Fibroblast of lung (primary cell): Measurements from ENCODE around the gene MPPE1.

Experiments used
- CTCF ChIP-seq, 2 donors: IDR thresholded peaks in 1 of 2; conservative IDR thresholded peaks in 1 of 2; 1 replicate in 1 of 2; 2 replicates in 1 of 2; pipeline ENCODE4 v1.5.1; 2011 to 2012; ENCODE audit warnings: low read length in 2 of 2, control low read depth in 1 of 2, inconsistent platforms in 1 of 2, low read depth in 1 of 2, mild to moderate bottlenecking in 1 of 2
- EZH2 ChIP-seq: IDR thresholded peaks from 2 replicates; pipeline ENCODE4 v1.5.1; 2012; ENCODE audit warnings: low read length, control low read depth, mild to moderate bottlenecking; ENCODE audit errors: missing control alignments

- TF ChIP-seq CTCF (conservative IDR thresholded peaks at IDR 0.05 in 1 of 2, IDR thresholded peaks at IDR 0.05 in 1 of 2; ENCODE audit: low read depth in 1 of 2, low read length in 2 of 2): no peak
- TF ChIP-seq EZH2: no peak
These were observed 50.8 kb downstream of the MPPE1 start for GRCh38 chr18:11857177-11857887.
